Hepatocyte (in vitro differentiated cells): ENCODE measurements around the gene NHERF2.

Experiments used
- CTCF ChIP-seq: fragments of 200-600 bp; sonication (generic); IDR thresholded peaks from 2 replicates; pipeline ENCODE4 v1.5.1; 2016; ENCODE audit warnings: antibody characterized with exemption, mild to moderate bottlenecking; ENCODE audit not compliant: poor library complexity
- EZH2 ChIP-seq: fragments of 200-600 bp; sonication (generic); IDR thresholded peaks from 2 replicates; pipeline ENCODE4 v1.6.1; 2016; ENCODE audit warnings: antibody characterized with exemption, mild to moderate bottlenecking, borderline replicate concordance

DNA sequence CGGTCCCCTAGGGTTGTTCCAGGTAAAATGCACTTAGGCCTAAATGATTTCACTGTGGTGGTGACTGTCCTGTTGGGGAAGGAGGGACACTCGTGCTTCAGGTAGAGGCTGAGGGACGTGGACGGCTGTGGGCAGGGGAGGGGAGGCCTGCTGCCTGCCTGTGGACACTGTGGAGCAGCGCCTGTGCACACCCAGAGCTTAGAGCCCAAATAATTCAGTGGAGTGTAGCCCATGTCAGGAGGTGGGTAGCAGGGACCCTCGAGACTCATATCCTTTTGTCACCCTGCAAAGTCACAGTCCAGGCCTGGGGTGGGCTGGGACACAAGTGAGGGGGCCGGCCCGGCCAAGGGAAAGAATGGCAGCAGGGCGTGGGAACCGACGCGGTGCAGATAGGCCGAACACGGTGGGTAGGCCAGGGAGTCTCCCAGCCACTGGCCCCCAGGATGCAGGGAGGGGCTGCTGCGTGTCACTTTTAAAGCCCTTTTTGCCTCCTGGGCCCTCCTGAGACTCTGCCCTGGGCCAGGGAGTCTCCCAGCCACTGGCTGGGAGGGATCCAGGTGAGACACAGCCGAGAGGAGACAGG, 733 bp upstream of the NHERF2 start:
- no peak for TF ChIP-seq CTCF
- no peak for TF ChIP-seq EZH2
